GM10266 (cell line): Measurements from ENCODE around the gene SHANK2.

Experiments used
- DNase-seq: peaks from one replicate; pipeline ENCODE4 v3.0.0; 2012; ENCODE audit errors: extremely low spot score
- TF ChIP-seq, protein P1 (sequence below): IDR thresholded peaks from 2 replicates; pipeline ENCODE4 v1.5.1; 2012; ENCODE audit warnings: mild to moderate bottlenecking, low read depth; ENCODE audit not compliant: control insufficient read depth, insufficient read depth; ENCODE audit errors: missing control alignments

Gene SHANK2

DNA sequence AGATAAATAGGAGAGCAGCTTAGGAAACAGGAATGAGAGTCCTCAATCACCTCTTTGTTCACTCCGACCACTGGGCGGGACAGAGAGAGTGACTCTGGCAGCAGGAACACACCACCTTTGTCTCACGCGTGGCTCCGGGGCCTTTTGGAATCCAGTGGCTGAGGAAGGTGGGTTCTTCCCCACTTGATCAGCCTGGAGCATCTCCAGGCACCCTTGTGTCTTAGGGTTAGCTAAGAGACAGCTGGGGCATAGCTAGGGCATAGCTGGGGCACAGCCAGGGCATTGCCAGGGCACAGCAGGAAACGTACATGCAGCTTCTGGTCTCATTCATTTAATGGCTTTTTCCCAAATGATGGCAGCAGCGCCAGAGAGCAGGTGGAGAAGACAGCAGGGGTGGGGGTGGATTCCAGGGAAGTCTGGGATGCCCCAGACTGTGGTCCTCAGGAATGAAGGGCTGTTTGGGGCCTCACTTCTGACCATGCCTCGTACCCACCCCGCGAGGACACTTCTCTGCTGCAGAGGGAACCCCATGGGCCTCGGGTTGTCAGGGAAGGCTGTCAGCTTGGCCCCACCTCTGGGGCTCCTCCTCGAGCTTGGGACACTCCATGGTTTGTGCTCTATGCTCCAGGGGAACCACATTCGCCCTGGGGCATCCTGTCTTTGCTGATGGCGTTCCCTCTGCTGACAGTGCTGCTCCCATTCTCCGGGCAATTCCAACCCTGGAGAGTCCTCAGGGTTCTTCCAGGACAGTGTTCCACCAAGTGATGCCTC lies 30.4 kb upstream of the SHANK2 start:
- TF ChIP-seq, protein P1, sequence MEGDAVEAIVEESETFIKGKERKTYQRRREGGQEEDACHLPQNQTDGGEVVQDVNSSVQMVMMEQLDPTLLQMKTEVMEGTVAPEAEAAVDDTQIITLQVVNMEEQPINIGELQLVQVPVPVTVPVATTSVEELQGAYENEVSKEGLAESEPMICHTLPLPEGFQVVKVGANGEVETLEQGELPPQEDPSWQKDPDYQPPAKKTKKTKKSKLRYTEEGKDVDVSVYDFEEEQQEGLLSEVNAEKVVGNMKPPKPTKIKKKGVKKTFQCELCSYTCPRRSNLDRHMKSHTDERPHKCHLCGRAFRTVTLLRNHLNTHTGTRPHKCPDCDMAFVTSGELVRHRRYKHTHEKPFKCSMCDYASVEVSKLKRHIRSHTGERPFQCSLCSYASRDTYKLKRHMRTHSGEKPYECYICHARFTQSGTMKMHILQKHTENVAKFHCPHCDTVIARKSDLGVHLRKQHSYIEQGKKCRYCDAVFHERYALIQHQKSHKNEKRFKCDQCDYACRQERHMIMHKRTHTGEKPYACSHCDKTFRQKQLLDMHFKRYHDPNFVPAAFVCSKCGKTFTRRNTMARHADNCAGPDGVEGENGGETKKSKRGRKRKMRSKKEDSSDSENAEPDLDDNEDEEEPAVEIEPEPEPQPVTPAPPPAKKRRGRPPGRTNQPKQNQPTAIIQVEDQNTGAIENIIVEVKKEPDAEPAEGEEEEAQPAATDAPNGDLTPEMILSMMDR, result no peak
- DNase-seq, result no peak

DNA sequence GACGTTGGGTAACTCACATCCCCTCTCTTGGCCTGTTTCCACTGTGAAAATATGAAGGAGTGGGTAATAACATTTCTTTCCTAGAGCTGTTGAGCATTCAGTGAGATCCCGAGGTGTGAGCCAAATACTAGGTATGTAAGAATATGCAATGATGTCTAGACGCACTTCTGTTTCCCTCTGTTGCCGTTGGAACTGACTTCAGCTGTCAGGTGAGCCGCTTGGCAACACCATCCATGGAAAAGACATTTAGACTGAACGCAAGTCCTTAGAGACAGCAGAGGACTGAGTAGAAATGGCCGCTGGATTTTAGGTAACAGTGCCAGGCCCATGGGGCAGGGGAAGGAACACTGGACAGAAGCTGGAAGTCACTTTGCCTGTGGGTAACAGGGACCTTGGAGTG lies 29.5 kb upstream of the SHANK2 start:
- TF ChIP-seq, protein P1, result no peak
- no peak for DNase-seq

DNA sequence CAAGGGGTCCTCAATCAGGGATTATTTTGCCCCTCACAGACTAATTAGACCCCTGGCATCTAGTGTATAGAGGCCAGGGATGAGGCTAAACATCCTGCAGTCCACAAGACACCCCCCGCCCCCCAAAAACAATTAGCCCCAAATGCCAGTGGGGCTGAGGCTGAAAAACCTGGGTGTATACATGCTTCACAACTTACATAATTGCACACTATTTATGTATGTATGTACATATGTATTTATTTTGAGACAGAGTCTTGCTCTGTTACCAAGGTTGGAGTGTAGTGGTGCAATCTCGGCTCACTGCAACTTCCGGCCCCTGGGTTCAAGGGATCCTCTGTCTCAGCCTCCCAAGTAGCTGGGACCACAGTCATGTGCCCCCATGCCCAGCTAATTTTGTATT lies 28.8 kb upstream of the SHANK2 start:
- TF ChIP-seq, protein P1, result no peak
- no peak for DNase-seq

DNA sequence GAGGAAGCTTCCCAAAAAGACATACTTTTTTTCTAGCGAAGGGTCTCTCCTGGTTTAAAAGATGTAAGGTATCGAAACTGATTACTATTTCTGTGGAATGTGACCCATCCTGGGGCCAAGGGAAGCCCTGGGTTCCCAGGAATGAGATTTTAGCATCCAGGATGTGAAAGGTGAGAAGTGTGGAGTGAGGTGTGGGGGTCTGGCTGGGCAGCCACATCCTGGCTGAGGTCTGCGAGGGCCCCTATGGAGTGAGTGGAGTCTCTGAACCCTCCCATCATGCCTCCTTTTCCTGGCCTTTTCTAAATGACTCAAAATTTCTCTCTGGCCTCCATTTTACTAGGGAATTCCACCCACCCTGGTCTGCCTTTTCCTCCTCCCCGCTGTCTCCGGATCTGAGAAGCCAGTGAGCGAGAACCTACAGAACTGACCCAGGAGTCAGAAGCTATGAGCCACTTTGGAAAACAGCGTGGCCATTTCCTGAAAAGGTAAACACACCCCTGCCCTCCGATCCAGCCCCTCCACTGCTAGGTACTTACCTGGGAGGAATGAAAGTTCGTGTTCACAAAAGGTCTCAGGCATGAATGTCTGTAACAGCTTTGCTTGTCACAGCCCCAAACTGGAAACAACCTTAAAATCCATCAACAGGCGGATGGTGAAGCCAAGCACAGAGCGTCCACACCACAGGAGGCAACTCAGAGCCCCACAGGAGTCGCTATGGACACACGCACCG lies 27.7 kb upstream of the SHANK2 start:
- TF ChIP-seq, protein P1, result no peak
- no peak for DNase-seq

DNA sequence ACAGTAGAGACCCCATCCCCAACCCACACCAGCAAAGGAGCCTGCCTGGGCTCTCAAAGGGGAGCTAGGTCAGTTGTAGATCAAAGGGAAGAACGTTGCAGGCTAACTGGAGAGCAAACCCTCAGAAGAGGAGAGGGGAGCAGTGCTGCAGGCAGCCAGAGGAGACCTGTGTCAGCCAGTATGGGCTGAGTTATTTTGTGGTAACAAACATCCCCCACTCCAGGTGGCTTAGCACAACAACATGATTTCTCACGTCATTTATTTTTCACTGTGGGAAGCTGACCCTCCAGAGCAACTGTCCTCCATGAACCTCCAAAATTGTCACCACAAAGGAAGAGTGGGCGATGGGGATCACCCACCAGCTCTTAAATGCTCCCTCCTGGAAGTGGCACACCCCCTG lies 19.8 kb upstream of the SHANK2 start:
- TF ChIP-seq, protein P1, result no peak
- DNase-seq, result no peak

DNA sequence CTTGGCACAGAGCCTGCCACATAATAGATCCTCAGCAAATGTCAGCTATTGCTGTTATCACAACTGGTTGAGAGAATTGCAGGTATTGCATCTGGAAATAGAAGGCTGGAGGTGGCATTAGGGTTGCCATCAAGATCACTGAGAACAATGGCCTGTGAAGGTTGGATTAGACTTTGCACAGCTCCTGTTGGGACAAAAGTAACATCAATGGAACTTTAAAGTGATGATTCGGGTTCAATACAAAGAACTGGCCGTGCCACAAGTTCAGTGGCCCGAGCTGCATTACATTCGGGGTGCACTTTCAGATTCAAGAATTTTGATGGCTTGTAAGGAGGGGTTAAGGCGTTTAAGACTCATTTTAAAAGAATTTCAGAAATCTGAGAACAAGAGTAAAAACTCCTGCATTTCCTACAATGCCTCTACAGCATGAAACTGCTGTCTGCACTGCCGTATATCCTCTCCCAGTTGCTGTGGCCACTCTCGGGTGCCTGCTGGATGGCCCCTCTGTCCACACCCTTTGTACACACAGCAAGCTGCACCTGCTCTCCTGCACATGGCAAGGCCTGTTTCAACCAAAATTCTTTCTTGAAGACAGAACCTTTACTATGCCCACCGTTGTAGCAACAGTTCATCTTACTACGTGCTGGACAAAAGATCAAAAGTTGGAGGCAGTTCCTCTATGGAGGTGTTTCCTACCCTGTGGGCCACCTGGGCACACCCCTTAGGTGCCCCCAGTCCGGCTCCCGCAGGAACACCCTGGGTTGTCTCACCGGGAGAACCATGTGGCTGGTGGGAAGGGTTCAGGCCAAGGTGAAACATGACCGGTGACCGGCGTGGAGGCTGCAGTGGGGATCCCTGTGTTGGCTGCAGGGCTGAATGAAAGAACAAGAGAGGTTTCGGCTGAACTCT lies 17.5 kb upstream of the SHANK2 start:
- TF ChIP-seq, protein P1, result no peak
- no peak for DNase-seq
